Endothelial cell of umbilical vein (primary cell): ENCODE data around the gene TNKS2. TPM values are rescaled to one million over a fixed set of nuclear protein-coding genes. Genes with fewer than 3 reads are reported as not detected.

ENCODE experiments used
- BruUV-seq: library from RNA; stranded (reverse); fragments of 400-500 nt; replicated peaks from 2 replicates; lab custom pipeline; 2021; lab: Mats Ljungman, UMichigan
- CTCF ChIA-PET: fragments of 300-600, 350-600 bp; sonication (Branson Sonifier 250); formaldehyde crosslinking; loops from one replicate; lab custom pipeline; 2021; ENCODE audit warnings: antibody characterized with exemption, inconsistent platforms; lab: Charles Lee
- POLR2A ChIA-PET: fragments of 300-600, 350-600 bp; sonication (Branson Sonifier 250); formaldehyde crosslinking; loops from one replicate; lab custom pipeline; 2021; ENCODE audit warnings: antibody characterized with exemption, inconsistent platforms; lab: Charles Lee
- DNase-seq: peaks from one replicate; pipeline ENCODE4 v3.0.0-alpha.2; 2011; ENCODE audit warnings: low read depth, low spot score
- FAIRE-seq: peaks from 2 replicates; lab custom pipeline; 2011; peaks lifted over from hg19 to GRCh38; lab: Jason Lieb, UNC
- H2AFZ ChIP-seq: 2 replicates; pipeline ENCODE4 v1.6.0; 2012; ENCODE audit warnings: low read depth, low read length, control low read depth, inconsistent platforms
- H3K27ac ChIP-seq: 2 replicates; pipeline ENCODE4 v1.5.1; 2011; ENCODE audit warnings: low read depth, mild to moderate bottlenecking, control low read depth, low read length, moderate library complexity; ENCODE audit not compliant: insufficient read depth
- H3K27me3 ChIP-seq, 2 experiments: 2 replicates each; pipeline versions ENCODE4 v1.6.0 to v1.6.1; 2011; ENCODE audit warnings: low read length in 2 of 2, mixed read lengths in 1 of 2; ENCODE audit not compliant: control insufficient read depth in 2 of 2, insufficient read depth in 2 of 2
- H3K36me3 ChIP-seq, 2 experiments: 2 replicates in 1 of 2; 3 replicates in 1 of 2; pipeline ENCODE4 v1.5.1; 2011; ENCODE audit warnings: low read length in 2 of 2, mild to moderate bottlenecking in 1 of 2, moderate library complexity in 1 of 2; ENCODE audit not compliant: control insufficient read depth in 2 of 2, insufficient read depth in 2 of 2; ENCODE audit errors: extremely low read depth in 1 of 2
- H3K4me1 ChIP-seq: 3 replicates; pipeline ENCODE4 v1.5.1; 2011; ENCODE audit warnings: mild to moderate bottlenecking, low read length; ENCODE audit not compliant: control insufficient read depth, insufficient read depth; ENCODE audit errors: extremely low read depth
- H3K4me2 ChIP-seq: 2 replicates; pipeline ENCODE4 v1.6.1; 2011; ENCODE audit warnings: low read length, control low read depth, mixed read lengths; ENCODE audit not compliant: insufficient read depth
- H3K4me3 ChIP-seq, 3 experiments: fragments of 200-600 bp in 1 of 3; sonication (generic), shearing (Covaris generic) in 1 of 3; replicated peaks in 1 of 3; 2 replicates each; pipeline ENCODE4 v1.5.1; 2011 to 2016; ENCODE audit warnings: control low read depth in 3 of 3, low read length in 3 of 3, mild to moderate bottlenecking in 2 of 3, inconsistent platforms in 1 of 3, low read depth in 1 of 3, moderate library complexity in 1 of 3; ENCODE audit not compliant: insufficient read depth in 1 of 3
- H3K79me2 ChIP-seq: 2 replicates; pipeline ENCODE4 v1.6.0; 2012; ENCODE audit warnings: low read length, inconsistent platforms; ENCODE audit not compliant: control insufficient read depth, insufficient read depth
- H3K9ac ChIP-seq: replicated peaks from 2 replicates; pipeline ENCODE3; 2011; ENCODE audit warnings: low read length, control low read depth; ENCODE audit not compliant: insufficient read depth; ENCODE audit errors: extremely low read depth
- H3K9me1 ChIP-seq: replicated peaks from 3 replicates; pipeline ENCODE4 v1.6.0; 2011; ENCODE audit warnings: mild to moderate bottlenecking, low read length; ENCODE audit not compliant: control insufficient read depth, insufficient read depth; ENCODE audit errors: extremely low read depth
- H3K9me3 ChIP-seq: replicated peaks from 2 replicates; pipeline ENCODE4 v1.5.1; 2012; ENCODE audit warnings: low read length, inconsistent platforms; ENCODE audit not compliant: control insufficient read depth, insufficient read depth
- H4K20me1 ChIP-seq: replicated peaks from 2 replicates; pipeline ENCODE3; 2011; ENCODE audit warnings: mild to moderate bottlenecking, low read length; ENCODE audit not compliant: control insufficient read depth, insufficient read depth; ENCODE audit errors: extremely low read depth
- CTCF ChIP-seq, 2 donors: IDR thresholded peaks; 1 replicate in 1 of 2; 2 replicates in 1 of 2; pipeline ENCODE4 v1.5.1; 2011; ENCODE audit warnings: low read length in 2 of 2, mild to moderate bottlenecking in 2 of 2, moderate library complexity in 2 of 2, control low read depth in 1 of 2, inconsistent platforms in 1 of 2, low read depth in 1 of 2; ENCODE audit not compliant: insufficient read depth in 1 of 2; ENCODE audit errors: extremely low read depth in 1 of 2
- GATA2 ChIP-seq: IDR thresholded peaks from 2 replicates; pipeline ENCODE4 v1.7.0; 2011; ENCODE audit warnings: low read depth, mild to moderate bottlenecking, moderate library complexity, mixed read lengths, low read length; ENCODE audit not compliant: insufficient read length, insufficient read depth
- POLR2AphosphoS5 ChIP-seq: IDR thresholded peaks from 2 replicates; pipeline ENCODE4 v1.6.1; 2012; ENCODE audit warnings: low read depth, mild to moderate bottlenecking, control low read depth, low read length, moderate library complexity; ENCODE audit not compliant: insufficient read depth
- dilution Hi-C: fragments of 300-500 bp; cut with MboI; formaldehyde crosslinking; loops from one replicate; pipeline ENCODE4 v1.15.0; 2019; ENCODE audit warnings: low sequenced_read_pairs; ENCODE audit not compliant: extremely low pct_ligation_motif_present
- intact Hi-C: fragments of 100-400 bp; cut with micrococcal nuclease; formaldehyde crosslinking; loops from one replicate; pipeline ENCODE4 v1.10.0; 2022
- polyA plus RNA-seq, 4 experiments: library from polyadenylated mRNA; depleted of rRNA in 3 of 4; stranded (reverse) in 3 of 4; unstranded in 1 of 4; fragments of >200 nt; gene quantifications; 2 replicates each; pipeline versions ENCODE4 v1.2.1 to v1.2.3, GENCODE V29; 2011 to 2012; ENCODE audit warnings: missing spikeins in 1 of 4
- total RNA-seq: library from RNA; stranded (reverse); gene quantifications from 2 replicates; pipeline ENCODE4 v1.2.3, GENCODE V29; 2021
- TF ChIP-seq, protein P1 (sequence below): IDR thresholded peaks from 2 replicates; pipeline ENCODE4 v1.6.1; 2011; ENCODE audit not compliant: insufficient read depth, insufficient read length

Gene TNKS2
- total and polyA plus RNA-seq, 2 donors (not counting 3 experiments of a cell fraction or from before 2014, with no cell fraction given), result 13.6 to 34.0 TPM

- H3K4me1 ChIP-seq, result no peaks in the 10 kb centered on the region
- CTCF ChIA-PET, result interaction anchor here (0.7 kb wide), 1 partner anchor 83 kb away, joined by 3 read pairs; no protein-coding TSS in a partner anchor
- H3K27me3 ChIP-seq, result no peaks in the 10 kb centered on the region
Measured at GRCh38 chr10:91829268-91829667, 31.0 kb downstream of the TNKS2 start.

More at GRCh38 chr10:91829268-91829667, 31.0 kb downstream of the TNKS2 start:
- DNase-seq (no peak), FAIRE-seq (no peak)
- no peak overlapping the region for H3K4me2 ChIP-seq
- no peak overlapping the region for H3K4me3 ChIP-seq
- BruUV-seq, result no TSS peak
- no peaks in the 10 kb centered on the region for H3K9me1 ChIP-seq
- no peak for TF ChIP-seq CTCF (IDR thresholded peaks at IDR 0.05; ENCODE audit: extremely low read depth in 1 of 2, insufficient read depth in 1 of 2, low read depth in 1 of 2, low read length in 2 of 2)
- TF ChIP-seq, protein P1, sequence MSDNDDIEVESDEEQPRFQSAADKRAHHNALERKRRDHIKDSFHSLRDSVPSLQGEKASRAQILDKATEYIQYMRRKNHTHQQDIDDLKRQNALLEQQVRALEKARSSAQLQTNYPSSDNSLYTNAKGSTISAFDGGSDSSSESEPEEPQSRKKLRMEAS, result no peak
- TF ChIP-seq POLR2AphosphoS5, result no peak
- TF ChIP-seq GATA2, result no peak
- intact Hi-C loops (no loop called here), dilution Hi-C loops (no loop called here)
- H3K79me2 ChIP-seq, result no peaks in the 10 kb centered on the region
- H3K27ac ChIP-seq, result no peak overlapping the region
- POLR2A ChIA-PET, result no interaction called here
- H3K9ac ChIP-seq, result no peak overlapping the region
- no peaks in the 10 kb centered on the region for H3K9me3 ChIP-seq
- no peaks in the 10 kb centered on the region for H4K20me1 ChIP-seq
- H2AFZ ChIP-seq, result no peak overlapping the region
- peaks cover 3 to 23% of the 10 kb centered on the region in 2 experiments for H3K36me3 ChIP-seq
